ENCODE measurements around the gene NT5C1A. TPM values are rescaled to one million over a fixed set of nuclear protein-coding genes. Genes with fewer than 3 reads are reported as not detected.

NT5C1A gene
- total and polyA plus RNA-seq, 5 donors, result 5.7 to 44.8 (median 40.7) TPM

Other genes starting within 250 kb of the NT5C1A start
- gene BMP8A, start 180.5 kb downstream of the NT5C1A start, total RNA-seq, result 1 to 10 TPM; 1.6 to 2.5 (median 2.2) TPM
- 0.32 TPM for gene BMP8A, start 180.5 kb downstream of the NT5C1A start, polyA plus RNA-seq
- 100 to 1,000 TPM; 267 to 489 (median 336) TPM for gene PABPC4, start 95.3 kb downstream of the NT5C1A start, total RNA-seq
- 154 TPM for gene PABPC4, start 95.3 kb downstream of the NT5C1A start, polyA plus RNA-seq
- gene HEYL, start 32.5 kb downstream of the NT5C1A start, total RNA-seq, result 10 to 100 TPM; 25.9 to 50.5 (median 32.8) TPM
- gene HEYL, start 32.5 kb downstream of the NT5C1A start, polyA plus RNA-seq, result 22.6 TPM
- gene HPCAL4, start 19.3 kb upstream of the NT5C1A start, total RNA-seq, result 1 to 10 TPM in 3 of 4 donors, under 1 TPM in 1; 0.89 to 5.2 (median 4.1) TPM
- 2.8 TPM for gene HPCAL4, start 19.3 kb upstream of the NT5C1A start, polyA plus RNA-seq
- 10 to 100 TPM; 30.8 to 34.9 (median 34.1) TPM for gene PPIE, start 66.8 kb upstream of the NT5C1A start, total RNA-seq
- 37.6 TPM for gene PPIE, start 66.8 kb upstream of the NT5C1A start, polyA plus RNA-seq
- gene OXCT2, start 99.2 kb upstream of the NT5C1A start, total RNA-seq, result 10 to 100 TPM in 2 of 4 donors, 1 to 10 TPM in 2; 6.2 to 21.2 (median 11.6) TPM
- gene OXCT2, start 99.2 kb upstream of the NT5C1A start, polyA plus RNA-seq, result 4.3 TPM
- under 1 TPM; 0.37 to 0.78 (median 0.65) TPM for gene BMP8B, start 116.8 kb upstream of the NT5C1A start, total RNA-seq
- gene BMP8B, start 116.8 kb upstream of the NT5C1A start, polyA plus RNA-seq, result 0.25 TPM
- 10 to 100 TPM; 16.4 to 20.6 (median 18.1) TPM for gene TRIT1, start 211.4 kb upstream of the NT5C1A start, total RNA-seq
- gene TRIT1, start 211.4 kb upstream of the NT5C1A start, polyA plus RNA-seq, result 17.6 TPM
- under 1 TPM; 0.33 to 0.97 (median 0.57) TPM for gene MYCL, start 229.8 kb upstream of the NT5C1A start, total RNA-seq
- gene MYCL, start 229.8 kb upstream of the NT5C1A start, polyA plus RNA-seq, result 0.23 TPM